ENCODE results near the gene MTCL1.

Gene MTCL1

DNA sequence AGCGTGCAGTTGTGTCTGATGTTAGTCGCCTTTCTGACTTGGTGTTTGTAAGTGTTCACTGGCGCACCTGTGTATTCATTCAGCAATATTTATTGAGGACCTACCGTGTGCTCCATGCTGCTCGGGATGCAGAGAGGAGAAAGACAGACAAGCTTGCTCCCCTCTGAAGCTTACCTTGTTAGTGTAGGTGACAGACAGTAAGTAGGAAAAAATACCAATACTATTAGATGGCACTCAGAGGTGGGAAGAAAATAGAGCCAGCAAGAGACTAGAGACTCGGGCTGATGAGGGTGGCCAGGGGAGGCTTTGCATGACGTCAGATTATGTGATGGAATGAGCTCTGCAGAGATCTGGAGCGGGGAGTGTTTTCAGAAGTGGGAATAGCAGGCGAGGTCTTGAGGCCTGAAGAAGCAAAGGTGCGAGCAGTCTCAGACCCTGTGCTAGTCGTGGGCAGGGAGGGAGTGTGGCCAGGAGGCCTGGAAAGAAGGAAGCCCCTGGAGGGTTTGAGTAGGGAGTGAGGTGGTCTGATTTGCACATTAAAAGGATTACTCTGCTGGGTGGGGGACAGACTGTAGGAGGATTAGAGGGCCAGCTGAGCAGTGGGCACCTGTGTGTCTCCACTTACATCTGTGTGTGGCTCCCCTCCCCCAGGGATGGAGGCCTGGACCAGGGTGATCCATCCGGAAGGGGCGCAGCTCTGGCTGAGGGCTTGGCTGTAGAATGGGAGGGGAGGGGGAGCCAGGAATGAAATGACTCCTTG, 11.8 kb downstream of the MTCL1 start:
- DNase-seq: no peak

GRCh38 chr18:8718401-8718913, 13.1 kb downstream of the MTCL1 start:
- DNase-seq: no peak

DNA sequence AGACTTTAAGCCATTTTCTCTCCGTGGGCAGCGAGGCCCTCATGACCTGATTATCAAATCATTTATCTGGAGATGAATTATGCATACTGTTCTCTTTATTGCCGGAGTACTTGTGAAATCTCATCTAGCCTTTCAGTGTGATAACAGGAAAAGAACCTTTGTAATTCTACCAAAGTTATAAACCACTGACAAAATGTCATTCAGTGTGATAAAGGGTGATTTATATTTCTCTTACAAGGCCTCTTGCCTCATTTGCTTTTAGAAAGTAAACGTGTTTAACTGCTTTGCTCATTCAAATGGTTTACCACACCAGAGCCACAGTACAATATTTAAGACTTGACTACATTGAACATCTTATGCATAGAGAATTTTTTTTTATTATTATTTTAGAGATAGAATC, 13.8 kb downstream of the MTCL1 start:
- no peak for DNase-seq

DNA sequence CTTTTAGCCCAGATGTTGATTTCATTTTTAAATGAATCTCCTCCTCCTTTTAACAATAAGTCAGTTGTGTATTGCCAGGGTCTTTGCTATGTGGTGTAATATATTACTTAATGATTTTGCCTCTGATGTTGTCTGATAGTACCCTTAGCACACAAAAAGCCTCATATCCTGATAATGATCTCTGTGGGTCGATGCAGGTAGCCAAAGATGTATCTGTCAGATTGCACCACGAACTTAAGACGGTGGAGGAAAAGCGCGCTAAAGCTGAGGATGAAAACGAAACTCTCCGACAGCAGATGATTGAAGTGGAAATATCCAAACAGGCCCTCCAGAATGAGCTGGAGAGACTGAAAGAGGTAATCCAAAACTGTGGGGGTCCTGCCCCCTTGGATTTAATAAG, 14.8 kb downstream of the MTCL1 start:
- no peak for DNase-seq

DNA sequence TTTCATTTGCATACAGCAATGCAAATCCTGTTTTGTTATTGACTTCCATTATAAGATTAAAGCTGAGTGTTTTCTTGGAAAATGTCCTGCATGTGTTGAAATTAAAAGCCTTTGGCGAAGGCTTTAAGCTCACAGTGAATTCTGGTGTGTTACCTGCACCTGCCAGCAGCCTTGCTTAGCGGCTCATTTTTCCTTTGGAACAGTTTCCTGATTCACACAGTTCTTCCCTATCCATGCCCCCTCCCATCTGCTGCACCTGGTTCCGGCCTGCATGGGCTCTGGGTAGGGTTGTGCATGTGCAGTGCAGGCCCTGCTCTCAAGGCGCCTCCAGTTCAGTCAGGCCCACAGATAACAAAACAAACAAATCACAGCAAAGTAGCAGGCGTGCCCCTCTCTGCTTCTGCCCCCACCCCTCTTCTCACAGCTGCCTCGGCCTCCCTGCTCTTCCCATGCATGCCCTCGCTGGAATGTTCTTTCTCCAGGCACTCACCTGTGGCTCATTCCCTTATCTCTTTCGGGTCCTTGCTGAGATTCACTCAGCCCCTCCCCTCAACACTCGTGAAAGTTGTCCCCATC, 15.8 kb downstream of the MTCL1 start:
- no peak for DNase-seq

DNA sequence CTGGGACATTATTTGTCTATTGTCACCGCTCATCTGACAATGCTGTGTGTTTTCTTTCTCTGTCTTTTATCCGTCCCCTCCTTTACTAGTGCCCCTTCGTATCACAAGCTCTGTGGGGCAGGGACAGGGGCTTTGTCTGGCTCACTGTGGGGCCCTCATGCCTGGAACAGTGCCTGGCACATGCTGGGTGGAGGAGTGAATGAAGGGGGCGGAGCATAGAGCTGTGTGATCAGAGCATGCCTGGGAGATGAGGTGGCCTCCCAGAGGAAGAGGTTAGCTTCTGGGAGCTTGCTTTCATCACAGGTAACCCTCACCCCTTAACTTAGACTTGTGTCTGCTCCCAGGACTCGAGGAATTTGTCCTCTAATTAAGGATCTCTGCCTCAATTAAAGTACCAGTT, 16.4 kb downstream of the MTCL1 start:
- DNase-seq: no peak

DNA sequence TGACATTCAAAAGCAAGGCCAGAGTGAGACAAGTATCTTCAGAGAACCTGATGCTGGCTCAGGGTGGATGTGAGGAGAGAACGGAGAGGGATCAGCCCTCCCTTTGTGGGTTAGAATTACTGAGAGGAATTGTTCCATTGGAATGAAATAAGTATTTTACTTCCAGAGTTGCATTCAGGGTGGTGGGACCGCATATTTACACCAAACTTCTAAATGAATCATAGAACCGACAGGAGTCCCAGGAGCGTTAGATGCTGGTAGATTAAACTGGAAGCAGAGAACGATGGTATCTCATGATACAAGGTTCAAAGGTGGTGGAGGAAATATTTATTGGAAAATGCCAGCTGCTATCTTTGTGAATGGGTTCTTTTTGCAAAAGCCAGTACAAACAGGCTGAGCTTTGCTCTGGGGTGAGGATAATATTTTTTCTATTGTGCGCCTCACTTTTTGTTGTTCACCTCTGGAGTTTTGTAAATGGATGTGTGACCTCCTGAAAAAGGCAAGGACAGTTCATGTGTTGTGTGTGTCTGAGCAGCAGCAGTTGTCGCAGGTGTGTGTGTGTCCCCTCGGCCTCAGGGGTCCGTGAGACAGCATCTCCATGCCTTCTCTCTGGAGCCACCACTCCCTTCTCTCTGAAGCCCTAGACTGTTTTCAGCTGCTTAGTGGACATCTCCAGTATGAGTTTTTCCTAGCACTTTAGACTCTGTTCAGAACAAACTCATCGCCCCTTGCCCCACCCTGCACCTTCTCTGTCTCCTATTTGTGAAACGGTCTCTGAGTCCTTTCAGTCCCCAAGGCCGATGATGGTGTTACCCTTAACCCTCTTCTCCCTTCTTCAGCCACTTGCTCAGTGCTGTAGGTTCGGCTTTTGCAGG, 17.8 kb downstream of the MTCL1 start:
- no peak for DNase-seq

DNA sequence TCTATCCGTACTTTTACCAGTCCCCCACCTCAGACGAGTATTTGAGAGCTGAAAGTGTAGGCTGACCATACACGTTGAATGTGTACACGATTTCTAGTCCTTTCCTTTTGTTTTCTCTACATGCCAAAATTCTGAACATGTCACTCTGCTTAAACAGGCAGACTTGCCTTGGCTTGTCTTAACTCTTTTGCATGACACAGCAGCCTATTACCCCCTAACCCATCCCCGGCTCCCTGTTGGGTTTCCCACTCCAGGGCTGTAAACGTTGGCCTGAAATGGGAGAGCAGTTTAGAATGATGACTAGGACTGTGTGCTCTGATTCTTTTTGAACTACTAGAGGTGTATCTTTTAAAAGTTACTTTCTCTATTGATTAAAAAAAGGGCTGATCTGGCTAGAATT, 19.1 kb downstream of the MTCL1 start:
- no peak for DNase-seq

- no peak for DNase-seq
These were observed 20.9 kb downstream of the MTCL1 start for GRCh38 chr18:8726281-8726680.

- DNase-seq: no peak
These were observed 21.8 kb downstream of the MTCL1 start for GRCh38 chr18:8726963-8727705.

GRCh38 chr18:8730080-8730827, 24.9 kb downstream of the MTCL1 start:
- no peak for DNase-seq

DNA sequence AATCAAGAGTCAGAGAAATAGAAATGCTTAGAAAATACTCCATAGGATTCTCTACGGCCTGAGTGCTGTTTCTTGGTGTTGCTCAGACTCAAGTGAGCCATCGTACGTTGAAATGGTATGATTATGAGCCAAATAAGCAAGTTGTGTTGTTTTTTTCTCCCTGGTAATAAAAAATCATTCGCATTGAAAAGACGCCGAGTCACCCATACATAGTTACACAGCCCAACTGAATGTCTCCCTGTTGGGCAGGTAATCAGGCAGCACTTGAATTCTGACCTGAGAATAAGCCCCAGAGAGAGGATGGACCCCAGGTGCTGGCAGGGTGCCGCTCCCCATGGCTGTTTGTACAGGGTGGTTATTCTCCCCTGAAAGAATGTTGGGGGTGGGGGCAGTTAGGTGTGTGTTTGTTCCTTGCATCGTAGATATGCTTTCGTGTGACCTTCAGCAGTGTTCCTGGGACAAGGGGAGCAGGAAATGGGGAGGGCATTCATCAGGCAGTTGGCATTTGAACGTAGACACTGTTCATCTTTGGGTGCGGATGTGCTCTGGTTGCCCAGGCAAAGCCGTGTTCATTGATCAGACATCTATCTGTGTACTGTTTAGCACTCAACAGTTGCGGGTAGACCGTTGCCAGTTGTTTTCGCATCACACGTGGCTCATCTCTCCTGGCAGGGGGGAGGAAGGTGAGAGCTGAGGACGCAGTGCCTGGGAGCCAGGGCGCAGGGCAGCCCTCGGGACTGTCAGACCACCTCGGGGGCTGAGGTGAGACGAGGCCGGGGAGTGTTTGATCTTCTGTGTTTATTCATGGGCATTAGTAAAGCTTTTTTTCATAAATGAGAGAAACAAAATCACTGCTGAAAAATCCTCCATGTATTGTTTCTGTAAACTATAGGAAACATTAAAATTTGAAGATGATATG, 27.3 kb downstream of the MTCL1 start:
- no peak for DNase-seq

DNA sequence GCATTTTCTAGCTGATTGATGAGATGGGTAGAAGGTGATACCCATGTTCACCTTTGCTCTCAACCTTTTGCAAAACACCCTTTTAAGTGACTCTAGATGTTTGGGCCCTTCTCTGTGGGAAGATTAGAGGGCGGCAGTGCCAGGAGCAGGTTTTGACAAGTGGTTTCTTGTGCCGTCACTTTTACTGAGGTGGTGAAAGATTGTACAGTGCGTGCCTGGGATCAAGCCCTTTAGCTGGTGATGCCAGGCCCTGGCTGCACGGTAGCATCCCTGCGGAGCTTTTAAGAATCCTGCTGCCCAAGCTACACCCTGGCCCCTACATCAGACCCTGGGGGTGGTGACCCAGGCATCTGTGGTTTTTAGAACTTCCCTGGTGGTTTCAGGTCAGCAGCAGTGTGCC, 29.1 kb downstream of the MTCL1 start:
- DNase-seq: no peak

- DNase-seq: no peak
These were observed 29.9 kb downstream of the MTCL1 start for GRCh38 chr18:8735274-8735673.

DNA sequence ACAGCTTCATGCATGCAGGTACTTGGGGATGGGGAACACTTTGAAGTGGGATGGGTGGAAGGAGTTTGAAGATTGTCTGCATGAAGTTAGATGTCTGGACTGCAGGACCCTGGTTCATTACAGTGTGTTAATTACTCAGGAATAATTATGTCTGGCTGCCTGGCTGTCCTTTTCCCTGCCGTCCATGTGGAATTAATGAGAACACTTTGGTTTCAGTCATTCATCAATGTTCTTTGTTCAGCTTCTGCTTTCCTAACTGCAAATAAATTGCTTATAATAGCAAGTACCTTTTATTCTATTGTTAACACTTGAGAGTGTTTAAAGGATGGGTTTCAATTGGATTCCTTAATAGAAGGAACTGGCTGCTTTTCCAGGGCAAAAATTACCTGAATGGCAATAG, 35.8 kb downstream of the MTCL1 start:
- no peak for DNase-seq

DNA sequence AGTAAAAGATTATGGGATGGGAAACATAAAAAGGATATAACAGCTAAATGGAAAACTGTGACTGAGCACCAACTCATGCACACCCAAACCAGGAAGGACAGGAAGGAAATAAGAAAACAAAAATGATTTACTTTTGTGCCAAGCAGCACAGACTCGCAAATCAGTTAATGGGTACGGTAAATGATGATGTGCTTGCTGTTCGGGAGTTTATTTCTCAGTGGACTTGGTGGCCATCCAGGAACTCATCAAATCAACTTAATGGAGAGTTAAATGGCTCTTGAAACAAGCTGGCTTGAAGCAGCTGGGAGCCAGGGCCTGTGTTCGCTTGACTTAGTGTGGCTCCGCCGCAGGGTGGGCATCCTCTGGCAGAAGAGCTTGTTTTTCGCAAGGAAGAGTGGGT, 36.2 kb downstream of the MTCL1 start:
- no peak for DNase-seq

DNA sequence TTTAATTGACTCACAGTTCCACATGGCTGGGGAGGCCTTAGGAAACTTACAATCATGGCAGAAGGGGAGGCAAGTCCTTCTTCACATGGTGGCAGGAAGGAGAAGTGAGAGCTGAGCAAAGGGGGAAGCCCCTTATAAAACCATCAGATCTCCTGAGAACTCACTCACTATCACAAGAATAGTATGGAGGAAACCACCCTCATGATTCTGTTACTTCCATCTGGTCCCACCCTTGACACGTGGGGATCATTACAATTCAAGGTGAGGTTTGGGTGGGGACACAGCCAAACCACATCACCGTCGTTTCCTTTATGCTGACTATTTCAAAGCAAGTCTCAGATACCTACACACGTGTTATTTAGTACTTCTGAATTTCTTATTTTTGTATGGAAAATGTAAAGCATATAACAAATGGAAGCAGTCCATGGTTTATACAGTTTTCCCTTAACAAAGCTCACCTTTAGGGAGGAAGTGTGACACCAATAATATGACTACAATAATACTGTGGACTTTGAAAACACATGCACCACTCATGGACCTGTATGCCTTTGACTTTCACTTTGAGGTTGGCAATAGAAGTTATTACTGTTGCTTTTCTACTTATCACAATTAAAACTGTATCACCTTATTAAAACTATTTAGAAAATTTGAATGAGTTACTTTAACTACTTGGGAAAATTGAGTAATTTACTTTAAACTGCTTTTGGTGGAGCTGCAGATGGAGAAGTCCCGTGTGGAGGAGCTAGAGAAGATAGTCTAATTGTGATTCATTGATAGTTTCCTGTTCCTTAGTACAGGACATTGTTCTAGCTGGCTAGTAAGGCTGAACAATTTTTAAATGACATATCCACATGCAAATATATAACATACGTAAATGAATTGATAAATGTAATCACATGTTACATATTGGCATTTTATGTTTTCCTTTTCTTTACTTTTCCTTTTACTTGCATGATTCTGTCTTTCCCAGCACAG, 37.3 kb downstream of the MTCL1 start:
- DNase-seq: no peak

DNA sequence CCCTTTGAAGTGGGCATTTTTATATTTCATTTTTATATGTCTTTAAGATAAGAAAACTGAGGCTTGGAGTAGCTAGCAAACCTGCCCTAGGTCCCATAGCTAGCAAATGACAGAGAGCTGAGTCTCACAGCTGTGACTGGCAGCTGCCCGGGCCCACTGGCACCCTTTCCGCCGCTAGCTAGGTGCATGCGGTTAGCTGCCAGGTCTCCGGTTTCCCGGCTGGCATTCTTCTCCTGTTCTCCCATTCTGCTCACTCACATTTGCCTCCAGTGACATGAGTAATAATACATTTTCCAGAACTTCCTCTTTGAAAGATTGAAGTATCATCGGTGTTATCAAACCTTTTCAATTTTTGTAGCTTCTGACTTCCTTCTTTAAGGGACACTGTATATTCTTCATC, 38.7 kb downstream of the MTCL1 start:
- DNase-seq: no peak

DNA sequence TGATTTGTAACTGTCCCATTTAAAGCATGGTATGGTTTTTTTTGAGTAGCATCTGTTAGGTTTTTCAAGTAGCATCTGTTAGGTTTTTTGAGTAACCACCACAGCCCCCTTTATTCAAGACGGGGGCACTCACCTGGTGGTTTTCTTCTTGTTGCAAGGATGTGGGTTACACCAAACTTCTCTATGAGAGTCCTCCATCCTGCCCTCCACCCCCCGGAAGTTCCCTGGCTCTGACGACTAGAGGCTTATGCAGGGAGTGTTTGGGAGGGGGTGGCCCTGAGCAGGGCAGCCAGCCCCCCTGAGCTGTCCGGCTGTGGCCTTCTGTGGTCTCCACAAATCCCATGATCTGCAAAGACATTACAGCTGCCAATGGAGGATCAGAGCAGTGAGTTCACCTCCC, 39.3 kb downstream of the MTCL1 start:
- DNase-seq: no peak

Measured in stimulated activated CD4-positive, alpha-beta T cell treated with anti-CD3 and anti-CD28 coated beads, Interleukin-4, amount 100 ng/mL, for 1 hour (primary cell).